HepG2 (cell line): ENCODE measurements around the gene HLA-DOA. TPM values are rescaled to one million over a fixed set of nuclear protein-coding genes. Genes with fewer than 3 reads are reported as not detected.

Experiments
- ARID2 ChIP-seq: sonication (generic); formaldehyde crosslinking; IDR thresholded peaks from 2 replicates; pipeline ENCODE4 v1.8.1; 2022; ENCODE audit warnings: mild to moderate bottlenecking, missing genetic modification reagents, borderline replicate concordance
- BCL6 ChIP-seq: IDR thresholded peaks from 2 replicates; pipeline ENCODE4 v1.6.1; 2016; ENCODE audit warnings: missing genetic modification reagents, missing compliant biosample characterization
- CREM ChIP-seq, 2 experiments: sonication (generic) in 1 of 2; formaldehyde crosslinking in 1 of 2; IDR thresholded peaks; 2 replicates each; pipeline versions ENCODE4 v1.4.0 to v1.6.1; 2016 to 2020; ENCODE audit warnings: antibody characterized with exemption in 1 of 2, mild to moderate bottlenecking in 1 of 2, missing genetic modification reagents in 1 of 2
- EEA1 ChIP-seq: sonication (generic); formaldehyde crosslinking; IDR thresholded peaks from 2 replicates; pipeline ENCODE4 v1.5.1; 2020; ENCODE audit warnings: mild to moderate bottlenecking, missing genetic modification reagents, borderline replicate concordance
- ELF1 ChIP-seq: sonication (generic); formaldehyde crosslinking; IDR thresholded peaks from 2 replicates; pipeline ENCODE4 v1.4.0; 2020; ENCODE audit warnings: missing genetic modification reagents
- JARID2 ChIP-seq: sonication (generic); formaldehyde crosslinking; IDR thresholded peaks from 2 replicates; pipeline ENCODE4 v1.8.1; 2023; ENCODE audit warnings: missing genetic modification reagents, inconsistent platforms; ENCODE audit not compliant: insufficient replicate concordance
- JDP2 ChIP-seq: sonication (generic); formaldehyde crosslinking; IDR thresholded peaks from 2 replicates; pipeline ENCODE4 v1.8.1; 2022; ENCODE audit warnings: missing genetic modification reagents, borderline replicate concordance
- JUND ChIP-seq: sonication (generic); formaldehyde crosslinking; IDR thresholded peaks from 2 replicates; pipeline ENCODE4 v1.8.0; 2022; ENCODE audit warnings: mild to moderate bottlenecking, missing genetic modification reagents
- LCORL ChIP-seq, 2 experiments: fragments of 450-650 bp in 1 of 2; sonication (generic) in 1 of 2; formaldehyde crosslinking in 1 of 2; IDR thresholded peaks; 2 replicates each; pipeline versions ENCODE4 v1.5.0 to v1.6.1; 2017 to 2020; ENCODE audit warnings: antibody characterized with exemption in 1 of 2, missing genetic modification reagents in 1 of 2
- MAFF ChIP-seq: IDR thresholded peaks from 2 replicates; pipeline ENCODE4 v1.6.1; 2011; ENCODE audit warnings: low read depth, low read length, improper control_type of control experiment
- MLLT10 ChIP-seq: sonication (generic); formaldehyde crosslinking; IDR thresholded peaks from 2 replicates; pipeline ENCODE4 v1.4.0; 2020; ENCODE audit warnings: missing genetic modification reagents
- NKX3-1 ChIP-seq: sonication (generic); formaldehyde crosslinking; IDR thresholded peaks from 2 replicates; pipeline ENCODE4 v1.5.0; 2020; ENCODE audit warnings: missing genetic modification reagents
- PHF5A ChIP-seq: IDR thresholded peaks from one replicate; pipeline ENCODE4 v1.6.1; 2018; ENCODE audit warnings: low read depth, missing genetic modification reagents; ENCODE audit not compliant: unreplicated experiment
- PTBP1 ChIP-seq: fragments of 200-400 bp; formaldehyde crosslinking; IDR thresholded peaks from 2 replicates; pipeline ENCODE4 v1.6.1; 2018; ENCODE audit warnings: low read length, low read depth; ENCODE audit not compliant: poor library complexity, severe bottlenecking
- RBM22 ChIP-seq: fragments of 200-400 bp; formaldehyde crosslinking; optimal IDR thresholded peaks from 2 replicates; pipeline ENCODE3; 2017; ENCODE audit warnings: mild to moderate bottlenecking, low read length, moderate library complexity
- TCF7L2 ChIP-seq: IDR thresholded peaks from 2 replicates; pipeline ENCODE4 v1.6.1; 2011; ENCODE audit warnings: mild to moderate bottlenecking, low read depth, low read length, moderate library complexity
- ZFP90 ChIP-seq: sonication (generic); formaldehyde crosslinking; IDR thresholded peaks from 2 replicates; pipeline ENCODE4 v1.8.0; 2022; ENCODE audit warnings: missing genetic modification reagents, mild to moderate bottlenecking, inconsistent platforms, borderline replicate concordance
- ZNF749 ChIP-seq: sonication (generic); formaldehyde crosslinking; IDR thresholded peaks from 2 replicates; pipeline ENCODE4 v1.8.0; 2022; ENCODE audit warnings: mild to moderate bottlenecking, missing genetic modification reagents, moderate library complexity, borderline replicate concordance
- polyA plus RNA-seq, 8 experiments: library from polyadenylated mRNA; depleted of rRNA in 3 of 8; stranded (reverse) in 7 of 8; unstranded in 1 of 8; fragments of >200 nt; fragmentation: Illumina TruSeq in 4 of 8; extraction: Trizol in 4 of 8; gene quantifications; 2 replicates each; pipeline versions ENCODE4 v1.2.1 to v1.2.3, GENCODE V29; 2011 to 2016; ENCODE audit warnings: low read depth in 4 of 8, missing spikeins in 1 of 8, mixed read lengths in 1 of 8; ENCODE audit not compliant: insufficient read depth in 1 of 8
- total RNA-seq, 5 experiments: library from RNA; depleted of rRNA; stranded (reverse); fragments of >200 nt; fragmentation: Illumina TruSeq; extraction: Trizol; gene quantifications; 2 replicates each; pipeline ENCODE4 v1.2.3, GENCODE V29; 2016; ENCODE audit warnings: low read depth in 1 of 5
- TF ChIP-seq, protein P1 (sequence below): IDR thresholded peaks from 2 replicates; pipeline ENCODE4 v1.6.1; 2016; ENCODE audit warnings: mild to moderate bottlenecking
- TF ChIP-seq, protein P2 (sequence below): sonication (generic); formaldehyde crosslinking; IDR thresholded peaks from 2 replicates; pipeline ENCODE4 v1.4.0; 2020; ENCODE audit warnings: missing genetic modification reagents
- TF ChIP-seq, protein P3 (sequence below): IDR thresholded peaks from 2 replicates; pipeline ENCODE4 v1.6.1; 2016; ENCODE audit warnings: mild to moderate bottlenecking, missing biosample characterization, missing genetic modification reagents
- TF ChIP-seq, protein P4 (sequence below): sonication (generic); formaldehyde crosslinking; IDR thresholded peaks from 2 replicates; pipeline ENCODE4 v1.4.0; 2020; ENCODE audit warnings: missing genetic modification reagents
- TF ChIP-seq, protein P5 (sequence below): IDR thresholded peaks from 2 replicates; pipeline ENCODE4 v1.6.1; 2016; ENCODE audit warnings: low read depth, control low read depth

HLA-DOA gene
- total and polyA plus RNA-seq, 2 of the 13 experiments (the other 11 are each of a cell fraction or from before 2014, with no cell fraction given) = 0.03 to 0.09 TPM

DNA sequence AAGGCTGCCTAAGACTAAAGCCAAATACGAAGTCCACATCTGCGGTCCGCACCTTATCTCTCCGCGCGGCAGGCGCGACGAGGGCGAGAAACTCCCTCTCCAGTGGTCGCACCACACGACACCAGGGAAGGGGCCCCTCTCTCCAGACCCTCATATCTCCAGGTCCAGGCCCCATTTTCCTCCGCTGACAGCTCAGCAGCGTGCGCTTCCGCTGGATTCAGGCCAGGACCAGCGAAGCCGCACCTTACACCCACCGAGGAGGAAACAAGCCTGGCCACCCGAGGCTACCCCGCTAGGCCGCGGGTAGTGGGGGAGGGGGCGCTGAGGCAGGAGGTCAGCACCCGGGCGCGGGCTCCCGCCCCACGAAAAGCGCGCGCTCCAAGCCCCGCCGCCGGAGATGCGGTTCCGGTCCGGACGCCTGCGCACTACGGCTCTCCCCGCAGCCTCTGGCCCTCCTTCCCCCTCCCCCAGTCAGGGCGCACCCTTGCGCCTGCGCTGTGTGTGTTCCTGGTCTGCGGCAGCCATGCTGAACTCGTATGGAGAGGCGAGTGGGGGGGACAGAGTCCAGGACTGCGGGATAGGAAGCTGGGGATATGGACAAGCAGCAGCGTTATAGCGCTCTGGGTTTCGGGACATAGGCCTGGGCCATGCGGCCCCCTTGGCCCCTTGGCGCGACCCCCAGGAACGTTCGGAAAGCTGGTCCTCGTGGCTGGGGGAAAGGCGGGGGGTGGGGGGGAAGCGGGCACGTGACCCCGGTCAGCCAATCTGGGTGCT is 41.1 kb downstream of the HLA-DOA start, which contains the start of gene BRD2 (continued):
- TF ChIP-seq, protein P1, sequence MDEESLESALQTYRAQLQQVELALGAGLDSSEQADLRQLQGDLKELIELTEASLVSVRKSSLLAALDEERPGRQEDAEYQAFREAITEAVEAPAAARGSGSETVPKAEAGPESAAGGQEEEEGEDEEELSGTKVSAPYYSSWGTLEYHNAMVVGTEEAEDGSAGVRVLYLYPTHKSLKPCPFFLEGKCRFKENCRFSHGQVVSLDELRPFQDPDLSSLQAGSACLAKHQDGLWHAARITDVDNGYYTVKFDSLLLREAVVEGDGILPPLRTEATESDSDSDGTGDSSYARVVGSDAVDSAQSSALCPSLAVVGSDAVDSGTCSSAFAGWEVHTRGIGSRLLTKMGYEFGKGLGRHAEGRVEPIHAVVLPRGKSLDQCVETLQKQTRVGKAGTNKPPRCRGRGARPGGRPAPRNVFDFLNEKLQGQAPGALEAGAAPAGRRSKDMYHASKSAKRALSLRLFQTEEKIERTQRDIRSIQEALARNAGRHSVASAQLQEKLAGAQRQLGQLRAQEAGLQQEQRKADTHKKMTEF = peak; percentile 94
- TF ChIP-seq EEA1 (CRISPR knock-in tag) = peak; percentile 98; the same call in 1 of the 2 replicates
- TF ChIP-seq TCF7L2 = no peak
- TF ChIP-seq, protein P2, sequence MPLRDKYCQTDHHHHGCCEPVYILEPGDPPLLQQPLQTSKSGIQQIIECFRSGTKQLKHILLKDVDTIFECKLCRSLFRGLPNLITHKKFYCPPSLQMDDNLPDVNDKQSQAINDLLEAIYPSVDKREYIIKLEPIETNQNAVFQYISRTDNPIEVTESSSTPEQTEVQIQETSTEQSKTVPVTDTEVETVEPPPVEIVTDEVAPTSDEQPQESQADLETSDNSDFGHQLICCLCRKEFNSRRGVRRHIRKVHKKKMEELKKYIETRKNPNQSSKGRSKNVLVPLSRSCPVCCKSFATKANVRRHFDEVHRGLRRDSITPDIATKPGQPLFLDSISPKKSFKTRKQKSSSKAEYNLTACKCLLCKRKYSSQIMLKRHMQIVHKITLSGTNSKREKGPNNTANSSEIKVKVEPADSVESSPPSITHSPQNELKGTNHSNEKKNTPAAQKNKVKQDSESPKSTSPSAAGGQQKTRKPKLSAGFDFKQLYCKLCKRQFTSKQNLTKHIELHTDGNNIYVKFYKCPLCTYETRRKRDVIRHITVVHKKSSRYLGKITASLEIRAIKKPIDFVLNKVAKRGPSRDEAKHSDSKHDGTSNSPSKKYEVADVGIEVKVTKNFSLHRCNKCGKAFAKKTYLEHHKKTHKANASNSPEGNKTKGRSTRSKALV (CRISPR knock-in tag) = peak; percentile 80
- TF ChIP-seq JDP2 = no peak
- TF ChIP-seq PTBP1 = no peak
- peak; percentile 94 for TF ChIP-seq NKX3-1 (CRISPR knock-in tag)
- TF ChIP-seq PHF5A (CRISPR knock-in tag) = peak; percentile 84
- TF ChIP-seq ELF1 (CRISPR knock-in tag) = peak; percentile 79
- TF ChIP-seq, protein P3, sequence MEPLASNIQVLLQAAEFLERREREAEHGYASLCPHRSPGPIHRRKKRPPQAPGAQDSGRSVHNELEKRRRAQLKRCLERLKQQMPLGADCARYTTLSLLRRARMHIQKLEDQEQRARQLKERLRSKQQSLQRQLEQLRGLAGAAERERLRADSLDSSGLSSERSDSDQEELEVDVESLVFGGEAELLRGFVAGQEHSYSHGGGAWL = peak; percentile 90
- TF ChIP-seq, protein P4, sequence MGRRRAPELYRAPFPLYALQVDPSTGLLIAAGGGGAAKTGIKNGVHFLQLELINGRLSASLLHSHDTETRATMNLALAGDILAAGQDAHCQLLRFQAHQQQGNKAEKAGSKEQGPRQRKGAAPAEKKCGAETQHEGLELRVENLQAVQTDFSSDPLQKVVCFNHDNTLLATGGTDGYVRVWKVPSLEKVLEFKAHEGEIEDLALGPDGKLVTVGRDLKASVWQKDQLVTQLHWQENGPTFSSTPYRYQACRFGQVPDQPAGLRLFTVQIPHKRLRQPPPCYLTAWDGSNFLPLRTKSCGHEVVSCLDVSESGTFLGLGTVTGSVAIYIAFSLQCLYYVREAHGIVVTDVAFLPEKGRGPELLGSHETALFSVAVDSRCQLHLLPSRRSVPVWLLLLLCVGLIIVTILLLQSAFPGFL (CRISPR knock-in tag) = 0 out of 2 replicates have a peak, but pooled peaks have one; percentile 16
- TF ChIP-seq MLLT10 (CRISPR knock-in tag) = no peak
- TF ChIP-seq JUND (CRISPR knock-in tag) = peak; percentile 56
- TF ChIP-seq CREM (IDR thresholded peaks at IDR 0.05) = no peak; the same call in 1 of the 2 replicates
- TF ChIP-seq CREM (CRISPR knock-in tag; IDR thresholded peaks at IDR 0.05) = no peak
- TF ChIP-seq BCL6 (CRISPR knock-in tag) = peak; percentile 69
- TF ChIP-seq LCORL (IDR thresholded peaks at IDR 0.05) = no peak
- TF ChIP-seq LCORL (CRISPR knock-in tag; IDR thresholded peaks at IDR 0.05) = peak; percentile 81; the same call in 1 of the 2 replicates
- no peak for TF ChIP-seq MAFF
- TF ChIP-seq ARID2 (CRISPR knock-in tag) = peak; percentile 94
- TF ChIP-seq ZNF749 = peak; percentile 95
- TF ChIP-seq RBM22 = no peak
- TF ChIP-seq, protein P5, sequence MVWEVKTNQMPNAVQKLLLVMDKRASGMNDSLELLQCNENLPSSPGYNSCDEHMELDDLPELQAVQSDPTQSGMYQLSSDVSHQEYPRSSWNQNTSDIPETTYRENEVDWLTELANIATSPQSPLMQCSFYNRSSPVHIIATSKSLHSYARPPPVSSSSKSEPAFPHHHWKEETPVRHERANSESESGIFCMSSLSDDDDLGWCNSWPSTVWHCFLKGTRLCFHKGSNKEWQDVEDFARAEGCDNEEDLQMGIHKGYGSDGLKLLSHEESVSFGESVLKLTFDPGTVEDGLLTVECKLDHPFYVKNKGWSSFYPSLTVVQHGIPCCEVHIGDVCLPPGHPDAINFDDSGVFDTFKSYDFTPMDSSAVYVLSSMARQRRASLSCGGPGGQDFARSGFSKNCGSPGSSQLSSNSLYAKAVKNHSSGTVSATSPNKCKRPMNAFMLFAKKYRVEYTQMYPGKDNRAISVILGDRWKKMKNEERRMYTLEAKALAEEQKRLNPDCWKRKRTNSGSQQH (CRISPR knock-in tag) = peak; percentile 52
- peak; percentile 94; the same call in 1 of the 2 replicates for TF ChIP-seq ZFP90 (CRISPR knock-in tag)
- peak; percentile 48 for TF ChIP-seq JARID2
